CD14-positive monocyte (primary cell): ENCODE results near the gene TSPAN12. TPM values are rescaled to one million over a fixed set of nuclear protein-coding genes. Genes with fewer than 3 reads are reported as not detected.

Source experiments
- DNase-seq, 3 donors: peaks; one replicate each; pipeline ENCODE4 v3.0.0-alpha.2; 2011 to 2022
- H2AFZ ChIP-seq: 2 replicates; pipeline ENCODE4 v1.6.0; 2012; ENCODE audit warnings: mild to moderate bottlenecking, low read depth, low read length, inconsistent platforms; ENCODE audit not compliant: insufficient read depth, poor library complexity, severe bottlenecking
- H3K27ac ChIP-seq, 2 donors: 1 replicate in 1 of 2; 2 replicates in 1 of 2; pipeline ENCODE4 v1.5.1; 2012 to 2013; ENCODE audit warnings: low read length in 2 of 2, control low read depth in 1 of 2, inconsistent platforms in 1 of 2, low read depth in 1 of 2, mild to moderate bottlenecking in 1 of 2
- H3K27me3 ChIP-seq, 2 donors: one replicate each; pipeline versions ENCODE4 v1.6.0 to v1.6.1; 2011 to 2013; ENCODE audit warnings: low read length in 2 of 2; ENCODE audit not compliant: control insufficient read depth in 2 of 2, insufficient read depth in 2 of 2
- H3K36me3 ChIP-seq, 2 donors: replicated peaks in 1 of 2; 1 replicate in 1 of 2; 2 replicates in 1 of 2; pipeline versions ENCODE4 v1.5.1 to v1.6.1; 2012 to 2013; ENCODE audit warnings: low read length in 2 of 2, control low read depth in 1 of 2, inconsistent platforms in 1 of 2, mild to moderate bottlenecking in 1 of 2; ENCODE audit not compliant: insufficient read depth in 2 of 2, control insufficient read depth in 1 of 2
- H3K4me1 ChIP-seq, 2 donors: 1 replicate in 1 of 2; 2 replicates in 1 of 2; pipeline versions ENCODE4 v1.5.1 to v1.6.1; 2012 to 2013; ENCODE audit warnings: low read length in 2 of 2, control low read depth in 1 of 2, inconsistent platforms in 1 of 2, mild to moderate bottlenecking in 1 of 2, moderate library complexity in 1 of 2; ENCODE audit not compliant: insufficient read depth in 2 of 2, control insufficient read depth in 1 of 2
- H3K4me2 ChIP-seq: replicated peaks from 2 replicates; pipeline ENCODE3; 2012; ENCODE audit warnings: low read length, moderate library complexity, mild to moderate bottlenecking; ENCODE audit not compliant: poor library complexity, severe bottlenecking; ENCODE audit errors: extremely low read depth
- H3K4me3 ChIP-seq, 3 experiments: fragments of 200-600 bp in 1 of 3; sonication (generic) in 1 of 3; replicated peaks in 1 of 3; 1 replicate in 2 of 3; 2 replicates in 1 of 3; pipeline ENCODE4 v1.5.1; 2011 to 2013; ENCODE audit warnings: low read length in 3 of 3, mild to moderate bottlenecking in 3 of 3, control low read depth in 2 of 3, low read depth in 2 of 3, inconsistent platforms in 1 of 3, moderate library complexity in 1 of 3
- H3K79me2 ChIP-seq: 2 replicates; pipeline ENCODE4 v1.6.0; 2012; ENCODE audit warnings: mild to moderate bottlenecking, control low read depth, inconsistent platforms, low read length, moderate library complexity; ENCODE audit not compliant: insufficient read depth
- H3K9ac ChIP-seq: 2 replicates; pipeline ENCODE4 v1.6.0; 2017; ENCODE audit warnings: low read length, mild to moderate bottlenecking; ENCODE audit not compliant: insufficient read depth, poor library complexity, severe bottlenecking
- H3K9me3 ChIP-seq, 2 donors: replicated peaks in 1 of 2; 1 replicate in 1 of 2; 2 replicates in 1 of 2; pipeline versions ENCODE4 v1.5.1 to v1.6.1; 2012 to 2013; ENCODE audit warnings: low read length in 2 of 2, control low read depth in 1 of 2; ENCODE audit not compliant: control insufficient read depth in 1 of 2, insufficient read depth in 1 of 2
- H4K20me1 ChIP-seq: 2 replicates; pipeline ENCODE4 v1.6.0; 2012; ENCODE audit warnings: mild to moderate bottlenecking, low read length, control low read depth, moderate library complexity; ENCODE audit not compliant: insufficient read depth
- H3K27ac Mint-ChIP-seq, 7 donors: one replicate each; pipeline ENCODE4 v1.8.0; 2020; ENCODE audit warnings: mild to moderate bottlenecking in 7 of 7, mixed read lengths in 7 of 7, moderate library complexity in 6 of 7, inconsistent platforms in 2 of 7
- H3K27me3 Mint-ChIP-seq, 3 donors: one replicate each; pipeline ENCODE4 v1.8.0; 2021 to 2022; ENCODE audit warnings: low read depth in 3 of 3, mild to moderate bottlenecking in 3 of 3, mixed read lengths in 3 of 3, moderate library complexity in 3 of 3, inconsistent platforms in 1 of 3
- H3K36me3 Mint-ChIP-seq, 2 donors: one replicate each; pipeline ENCODE4 v1.8.0; 2020; ENCODE audit warnings: mixed read lengths in 2 of 2, inconsistent platforms in 1 of 2, mild to moderate bottlenecking in 1 of 2
- H3K4me1 Mint-ChIP-seq: one replicate; pipeline ENCODE4 v1.8.0; 2020; ENCODE audit warnings: mild to moderate bottlenecking, mixed read lengths
- H3K4me3 Mint-ChIP-seq, 2 donors: one replicate each; pipeline ENCODE4 v1.8.0; 2020; ENCODE audit warnings: mild to moderate bottlenecking in 2 of 2, mixed read lengths in 2 of 2, moderate library complexity in 1 of 2
- H3K9me3 Mint-ChIP-seq, 7 donors: one replicate each; pipeline ENCODE4 v1.8.0; 2020 to 2022; ENCODE audit warnings: mixed read lengths in 7 of 7, mild to moderate bottlenecking in 6 of 7, moderate library complexity in 6 of 7, inconsistent platforms in 2 of 7
- WGBS: methylation state at CpG from one replicate; pipeline ENCODE4 v1.1.5; 2013; ENCODE audit warnings: missing lambda C conversion rate; ENCODE audit not compliant: insufficient coverage; 5-methylcytosine and 5-hydroxymethylcytosine counted together
- intact Hi-C, 2 donors: fragments of 100-400 bp; cut with micrococcal nuclease; formaldehyde crosslinking; loops; one replicate each; pipeline versions ENCODE4 v1.15.0 to v1.15.1; 2023
- polyA plus RNA-seq, 3 donors: library from polyadenylated mRNA; depleted of rRNA in 1 of 3; unstranded in 2 of 3; stranded (reverse) in 1 of 3; fragments of 300-500 nt in 2 of 3; fragments of >200 nt in 1 of 3; fragmentation: Illumina TruSeq in 2 of 3; gene quantifications; 1 replicate in 2 of 3; 2 replicates in 1 of 3; pipeline ENCODE4 v1.2.3, GENCODE V29; 2012 to 2021
- TF ChIP-seq, protein P1 (sequence below): fragments of 200-600 bp; IDR thresholded peaks from one replicate; pipeline ENCODE4 v1.8.0; 2022; ENCODE audit warnings: antibody characterized with exemption, mild to moderate bottlenecking

The TSPAN12 gene
- polyA plus RNA-seq, 3 donors, result not detected

DNA sequence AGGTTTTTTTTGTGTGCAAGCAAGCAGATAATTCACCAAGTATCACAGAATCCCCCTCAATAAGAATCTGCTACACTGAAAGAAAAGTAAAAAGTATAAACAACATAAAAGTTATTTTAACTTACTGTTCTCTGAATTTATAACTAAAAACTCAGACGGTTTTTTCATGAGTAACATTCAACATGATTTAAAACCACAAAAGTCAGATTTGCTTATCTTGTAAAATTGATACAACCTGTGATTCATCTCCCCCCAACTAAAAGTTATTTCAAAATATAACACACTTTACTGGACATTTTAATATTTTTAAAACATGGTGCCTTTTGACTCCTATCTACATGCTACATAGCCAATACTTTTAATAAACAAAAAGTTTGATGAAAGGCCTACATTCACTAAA is 32.8 kb downstream of the TSPAN12 start:
- no peaks in the 10 kb centered on the region for H4K20me1 ChIP-seq
- WGBS, result no CpG with 5 or more reads among the region's 1 CpG
- no peak overlapping the region for H3K27ac ChIP-seq
- H3K9me3 Mint-ChIP-seq, result peaks cover 0 to 2% (median 0%) of the 10 kb centered on the region in 7 donors
- TF ChIP-seq, protein P1, sequence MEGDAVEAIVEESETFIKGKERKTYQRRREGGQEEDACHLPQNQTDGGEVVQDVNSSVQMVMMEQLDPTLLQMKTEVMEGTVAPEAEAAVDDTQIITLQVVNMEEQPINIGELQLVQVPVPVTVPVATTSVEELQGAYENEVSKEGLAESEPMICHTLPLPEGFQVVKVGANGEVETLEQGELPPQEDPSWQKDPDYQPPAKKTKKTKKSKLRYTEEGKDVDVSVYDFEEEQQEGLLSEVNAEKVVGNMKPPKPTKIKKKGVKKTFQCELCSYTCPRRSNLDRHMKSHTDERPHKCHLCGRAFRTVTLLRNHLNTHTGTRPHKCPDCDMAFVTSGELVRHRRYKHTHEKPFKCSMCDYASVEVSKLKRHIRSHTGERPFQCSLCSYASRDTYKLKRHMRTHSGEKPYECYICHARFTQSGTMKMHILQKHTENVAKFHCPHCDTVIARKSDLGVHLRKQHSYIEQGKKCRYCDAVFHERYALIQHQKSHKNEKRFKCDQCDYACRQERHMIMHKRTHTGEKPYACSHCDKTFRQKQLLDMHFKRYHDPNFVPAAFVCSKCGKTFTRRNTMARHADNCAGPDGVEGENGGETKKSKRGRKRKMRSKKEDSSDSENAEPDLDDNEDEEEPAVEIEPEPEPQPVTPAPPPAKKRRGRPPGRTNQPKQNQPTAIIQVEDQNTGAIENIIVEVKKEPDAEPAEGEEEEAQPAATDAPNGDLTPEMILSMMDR, result no peak
- no peaks in the 10 kb centered on the region for H3K9me3 ChIP-seq
- intact Hi-C loops, result no loop called here
- H3K4me1 ChIP-seq, result no peaks in the 10 kb centered on the region
- H3K79me2 ChIP-seq, result no peaks in the 10 kb centered on the region
- no peaks in the 10 kb centered on the region for H3K4me1 Mint-ChIP-seq
- no peak overlapping the region for H3K9ac ChIP-seq
- H3K4me3 ChIP-seq, result no peak overlapping the region
- H3K27me3 ChIP-seq, result no peaks in the 10 kb centered on the region
- no peak overlapping the region for H3K4me2 ChIP-seq
- H3K36me3 Mint-ChIP-seq, result no peaks in the 10 kb centered on the region
- DNase-seq, result no peak
- no peaks in the 10 kb centered on the region for H3K36me3 ChIP-seq
- H3K27ac Mint-ChIP-seq, result no peak overlapping the region
- H2AFZ ChIP-seq, result no peak overlapping the region
- H3K27me3 Mint-ChIP-seq, result peaks cover 0 to 4% (median 2%) of the 10 kb centered on the region in 3 donors
- H3K4me3 Mint-ChIP-seq, result no peak overlapping the region

DNA sequence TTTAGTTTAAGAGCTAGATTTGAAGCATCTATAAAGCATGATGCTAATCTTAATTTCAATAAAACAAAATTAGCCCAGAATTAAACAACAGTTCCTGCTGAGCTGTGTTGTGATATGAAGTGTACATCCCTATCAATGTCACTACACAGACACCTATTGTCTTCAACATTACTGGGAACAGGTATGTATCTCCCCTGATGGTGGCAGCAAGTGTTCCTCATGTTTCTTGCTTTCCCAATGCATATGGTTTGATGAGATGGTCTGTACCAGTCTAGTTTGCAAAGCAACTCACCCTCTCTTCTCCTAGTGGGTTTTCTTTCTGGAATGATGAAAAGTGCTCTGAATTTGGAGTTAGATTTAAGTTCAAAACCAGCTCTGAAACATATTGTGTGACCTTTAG is 38.1 kb downstream of the TSPAN12 start:
- no peaks in the 10 kb centered on the region for H3K36me3 ChIP-seq
- H2AFZ ChIP-seq, result no peak overlapping the region
- peaks cover 0 to 2% (median 0%) of the 10 kb centered on the region in 7 donors for H3K9me3 Mint-ChIP-seq
- H3K27ac Mint-ChIP-seq, result no peak overlapping the region
- no peaks in the 10 kb centered on the region for H3K9me3 ChIP-seq
- H3K4me1 Mint-ChIP-seq, result no peaks in the 10 kb centered on the region
- H3K4me3 ChIP-seq, result no peak overlapping the region
- H3K79me2 ChIP-seq, result no peaks in the 10 kb centered on the region
- H3K36me3 Mint-ChIP-seq, result no peaks in the 10 kb centered on the region
- no peak for DNase-seq
- TF ChIP-seq, protein P1, result no peak
- peaks cover 0 to 4% (median 0%) of the 10 kb centered on the region in 3 donors for H3K27me3 Mint-ChIP-seq
- H3K4me2 ChIP-seq, result no peak overlapping the region
- intact Hi-C loops, result no loop called here
- no peaks in the 10 kb centered on the region for H3K27me3 ChIP-seq
- H3K9ac ChIP-seq, result no peak overlapping the region
- no peaks in the 10 kb centered on the region for H4K20me1 ChIP-seq
- H3K27ac ChIP-seq, result no peak overlapping the region
- no peak overlapping the region for H3K4me3 Mint-ChIP-seq
- H3K4me1 ChIP-seq, result no peaks in the 10 kb centered on the region
